Stimulated activated CD4-positive, alpha-beta T cell treated with anti-CD3 and anti-CD28 coated beads, Interleukin-1b, Interleukin-23, amount 100 ng/mL, for 24 hours (primary cell): ENCODE data around the gene ELN.

Experiments
- DNase-seq, 4 experiments: peaks; one replicate each; pipeline ENCODE4 v3.0.0-alpha.2; 2020; ENCODE audit warnings: low read depth in 4 of 4, low spot score in 1 of 4

Gene ELN

GRCh38 chr7:74023092-74023536, 4.9 kb upstream of the ELN start:
- DNase-seq, result no peak

GRCh38 chr7:74023786-74024185, 4.2 kb upstream of the ELN start:
- DNase-seq, result no peak

- no peak for DNase-seq
Measured at GRCh38 chr7:74025146-74025545, 2.8 kb upstream of the ELN start.

- DNase-seq, result no peak
Measured at GRCh38 chr7:74025730-74026129, 2.2 kb upstream of the ELN start.

GRCh38 chr7:74026406-74026902, 1.5 kb upstream of the ELN start:
- no peak for DNase-seq

GRCh38 chr7:74026903-74027682, 880 bp upstream of the ELN start:
- DNase-seq, result peak in 3 of 4 experiments; percentile 45 to 51 (median 47)

- DNase-seq, result no peak
Measured at GRCh38 chr7:74028321-74028838, 407 bp downstream of the ELN start.

GRCh38 chr7:74029089-74029785, 1.3 kb downstream of the ELN start:
- no peak for DNase-seq

- DNase-seq, result no peak
Measured at GRCh38 chr7:74029991-74030415, 2.0 kb downstream of the ELN start.

GRCh38 chr7:74030861-74031260, 2.9 kb downstream of the ELN start:
- DNase-seq, result no peak

GRCh38 chr7:74031403-74032190, 3.6 kb downstream of the ELN start:
- no peak for DNase-seq

- no peak for DNase-seq
Measured at GRCh38 chr7:74032191-74032490, 4.2 kb downstream of the ELN start.

GRCh38 chr7:74032624-74033371, 4.8 kb downstream of the ELN start:
- no peak for DNase-seq

GRCh38 chr7:74033372-74034311, 5.7 kb downstream of the ELN start:
- DNase-seq, result no peak

GRCh38 chr7:74037609-74038008, 9.6 kb downstream of the ELN start:
- no peak for DNase-seq

GRCh38 chr7:74038194-74038961, 10.4 kb downstream of the ELN start:
- DNase-seq, result no peak

GRCh38 chr7:74039337-74039736, 11.4 kb downstream of the ELN start:
- DNase-seq, result no peak

- no peak for DNase-seq
Measured at GRCh38 chr7:74040101-74040790, 12.3 kb downstream of the ELN start.
